ENCODE data around the gene ITIH5. TPM values are rescaled to one million over a fixed set of nuclear protein-coding genes. Genes with fewer than 3 reads are reported as not detected.

ITIH5 gene
- total and polyA plus RNA-seq, 2 of the 8 experiments (the other 6 are each of a cell fraction or from before 2014, with no cell fraction given): 5.8 to 7.6 TPM

- H3K27me3 ChIP-seq (replicated peaks in 1 of 4; ENCODE audit: control insufficient read depth in 3 of 4, extremely low read depth in 1 of 4, insufficient read depth in 3 of 4, low read length in 3 of 4): peaks cover 0 to 18% (median 11%) of the 10 kb centered on the region in 4 experiments; a peak in 6 of 7 replicates
- CTCF ChIA-PET (ENCODE audit: partially characterized antibody): interaction anchor here (0.6 to 2.9 kb wide), 6 partner anchors 10 to 144 kb away, joined by 3 to 15 read pairs (median 4); no protein-coding TSS in a partner anchor
- no peak overlapping the region for H2AFZ ChIP-seq (ENCODE audit: low read length)
- TF ChIP-seq EP300 (IDR thresholded peaks at IDR 0.05; ENCODE audit: borderline replicate concordance in 1 of 2, low read depth in 2 of 2, low read length in 2 of 2) (no peak), TCF12 (IDR thresholded peaks at IDR 0.05; ENCODE audit: low read depth, low read length) (no peak), KDM4A (IDR thresholded peaks at IDR 0.05; ENCODE audit: low read depth, low read length, severe bottlenecking) (no peak), SP2 (IDR thresholded peaks at IDR 0.05; ENCODE audit: low read length) (no peak), BRCA1 (IDR thresholded peaks at IDR 0.05; ENCODE audit: low read depth, low read length) (no peak), KDM1A (IDR thresholded peaks at IDR 0.05; ENCODE audit: borderline replicate concordance, low read length) (no peak), GTF2F1 (IDR thresholded peaks at IDR 0.05; ENCODE audit: borderline replicate concordance, low read depth, low read length) (no peak), POLR2AphosphoS5 (IDR thresholded peaks at IDR 0.05; ENCODE audit: low read depth, low read length) (no peak), RBBP5 (IDR thresholded peaks at IDR 0.05; ENCODE audit: borderline replicate concordance, low read depth, low read length) (no peak), RFX5 (IDR thresholded peaks at IDR 0.05; ENCODE audit: borderline replicate concordance, low read depth, low read length) (no peak), BACH1 (IDR thresholded peaks at IDR 0.05; ENCODE audit: low read length) (no peak), SIRT6 (IDR thresholded peaks at IDR 0.05; ENCODE audit: low read length) (no peak), SRF (IDR thresholded peaks at IDR 0.05; ENCODE audit: low read depth, low read length) (no peak), RNF2 (IDR thresholded peaks at IDR 0.05; ENCODE audit: borderline replicate concordance, low read depth, low read length, missing control alignments, poor library complexity, severe bottlenecking) (no peak), JUN (IDR thresholded peaks at IDR 0.05; ENCODE audit: low read depth, low read length) (no peak)
Measured at GRCh38 chr10:7662522-7662921, 4.2 kb downstream of the ITIH5 start.

More at GRCh38 chr10:7662522-7662921, 4.2 kb downstream of the ITIH5 start:
- DNase-seq (ENCODE audit: low read depth in 1 of 2, low spot score in 2 of 2) (no peak), FAIRE-seq (no peak)
- H3K4me1 ChIP-seq (replicated peaks in 1 of 4; ENCODE audit: control insufficient read depth in 3 of 4, insufficient read depth in 4 of 4, low read length in 3 of 4): peaks cover 0 to 2% (median 0%) of the 10 kb centered on the region in 4 experiments; a peak in 1 of 7 replicates
- POLR2A ChIA-PET (ENCODE audit: partially characterized antibody): interaction anchor here (1.6 kb wide), 1 partner anchor 26 kb away, joined by 3 read pairs; no protein-coding TSS in a partner anchor
- no peak overlapping the region for H3K4ac ChIP-seq (replicated peaks; ENCODE audit: insufficient read length, low read depth, low read length)
- WGBS, 2 experiments (ENCODE audit: extremely low coverage in 1 of 2, insufficient coverage in 1 of 2, insufficient read length in 1 of 2, insufficient replicate concordance in 2 of 2, low coverage in 1 of 2, low lambda C conversion rate in 2 of 2, missing lambda C conversion rate in 1 of 2): 91% methylated on average over 5 of the region's 5 CpGs; no CpG with 5 or more reads in 1 of the 2 experiments
- H4K5ac ChIP-seq (ENCODE audit: insufficient read length, low read depth, low read length): no peak overlapping the region
- H3K79me2 ChIP-seq (ENCODE audit: control insufficient read depth in 1 of 2, insufficient read depth in 2 of 2, low read length in 2 of 2): no peaks in the 10 kb centered on the region
- peaks cover 4% of the 10 kb centered on the region; the same call in 1 of the 2 replicates for H3K23me2 ChIP-seq (ENCODE audit: low read depth, low read length)
- no peak overlapping the region for H3K18ac ChIP-seq (ENCODE audit: extremely low read depth, low read length)
- H2BK120ac ChIP-seq (replicated peaks; ENCODE audit: low read depth, low read length): no peak overlapping the region
- no peaks in the 10 kb centered on the region for H3K36me3 ChIP-seq (ENCODE audit: control insufficient read depth in 2 of 4, insufficient read depth in 4 of 4, low read length in 3 of 4)
- no peaks in the 10 kb centered on the region for H3K79me1 ChIP-seq (ENCODE audit: low read depth, low read length)
- no peak overlapping the region for H3K4me2 ChIP-seq (ENCODE audit: insufficient read depth in 1 of 2, low read depth in 2 of 2, low read length in 2 of 2)
- no peak overlapping the region for H3K56ac ChIP-seq (replicated peaks; ENCODE audit: insufficient read length, low read depth, low read length)
- no peak overlapping the region for H4K91ac ChIP-seq (replicated peaks; ENCODE audit: insufficient read length, low read length)
- no peak overlapping the region for H2BK15ac ChIP-seq (ENCODE audit: low read length)
- H3K9me3 ChIP-seq (ENCODE audit: insufficient read depth in 2 of 2, low read depth in 1 of 2, low read length in 1 of 2): no peaks in the 10 kb centered on the region
- H2BK20ac ChIP-seq (ENCODE audit: low read length): no peak overlapping the region
- H2BK5ac ChIP-seq (ENCODE audit: low read depth, low read length): no peak overlapping the region
- H4K20me1 ChIP-seq (replicated peaks in 1 of 2; ENCODE audit: control insufficient read depth in 1 of 2, insufficient read depth in 2 of 2, low read length in 2 of 2): no peaks in the 10 kb centered on the region
- no peak overlapping the region for H2BK12ac ChIP-seq (ENCODE audit: low read depth, low read length)
- H3K27ac ChIP-seq (ENCODE audit: low read depth, low read length): no peak overlapping the region
- H3K14ac ChIP-seq (ENCODE audit: insufficient read length): no peak overlapping the region
- no peak overlapping the region for H2AK5ac ChIP-seq (ENCODE audit: low read depth, low read length)
- no peak overlapping the region for H3K9ac ChIP-seq (replicated peaks in 1 of 4; ENCODE audit: extremely low read depth in 1 of 4, low read depth in 3 of 4, low read length in 3 of 4)
- H3K4me3 ChIP-seq (ENCODE audit: extremely low read depth in 1 of 4, insufficient read depth in 2 of 4, low read depth in 3 of 4, low read length in 4 of 4): no peak overlapping the region
- H3K23ac ChIP-seq (ENCODE audit: insufficient read length): no peak overlapping the region
- H4K8ac ChIP-seq (ENCODE audit: extremely low read depth, insufficient read depth, low read length): no peak overlapping the region

Measured in H1 (cell line).